GM21825 (cell line): ENCODE data around the gene RUNX3.

Source experiments
- ATAC-seq: cut with Tn5 transposase; IDR thresholded peaks from one replicate; pipeline ENCODE4 v1.9.1; 2021; ENCODE audit warnings: mild to moderate bottlenecking, moderate library complexity; ENCODE audit not compliant: unreplicated experiment

The RUNX3 gene

GRCh38 chr1:24866211-24867083 lies 63.6 kb downstream of the RUNX3 start:
- no peak for ATAC-seq

GRCh38 chr1:24865587-24865986 lies 64.5 kb downstream of the RUNX3 start:
- no peak for ATAC-seq

GRCh38 chr1:24865168-24865567 lies 64.9 kb downstream of the RUNX3 start:
- ATAC-seq: no peak

- ATAC-seq: no peak
Measured at GRCh38 chr1:24864370-24864777, 65.7 kb downstream of the RUNX3 start.

- no peak for ATAC-seq
Measured at GRCh38 chr1:24862775-24863483, 67.1 kb downstream of the RUNX3 start.

GRCh38 chr1:24861821-24862727 lies 68.0 kb downstream of the RUNX3 start:
- no peak for ATAC-seq

GRCh38 chr1:24860841-24861240 lies 69.2 kb downstream of the RUNX3 start:
- ATAC-seq: no peak

- no peak for ATAC-seq
Measured at GRCh38 chr1:24859063-24860010, 70.7 kb downstream of the RUNX3 start.

- ATAC-seq: no peak
Measured at GRCh38 chr1:24858277-24858676, 71.8 kb downstream of the RUNX3 start.

- ATAC-seq: no peak
Measured at GRCh38 chr1:24857507-24858133, 72.5 kb downstream of the RUNX3 start.

GRCh38 chr1:24856787-24857506 lies 73.1 kb downstream of the RUNX3 start:
- ATAC-seq: no peak

GRCh38 chr1:24855474-24855873 lies 74.6 kb downstream of the RUNX3 start:
- ATAC-seq: no peak

GRCh38 chr1:24853649-24854048 lies 76.4 kb downstream of the RUNX3 start:
- no peak for ATAC-seq

GRCh38 chr1:24850328-24850920 lies 79.7 kb downstream of the RUNX3 start:
- ATAC-seq: no peak

- ATAC-seq: no peak
Measured at GRCh38 chr1:24849672-24850295, 80.3 kb downstream of the RUNX3 start.
